Measurements from ENCODE around the gene MLLT3. TPM values are rescaled to one million over a fixed set of nuclear protein-coding genes. Genes with fewer than 3 reads are reported as not detected.

Gene MLLT3
- total and polyA plus RNA-seq, 2 of the 13 experiments (the other 11 are each of a cell fraction or from before 2014, with no cell fraction given) = 12.3 to 12.6 TPM

- ATAC-seq (no peak), FAIRE-seq (no peak), DNase-seq (ENCODE audit: low spot score) (no peak)
- no peaks in the 10 kb centered on the region for H3K9me3 ChIP-seq (ENCODE audit: low read length)
- H4K20me1 ChIP-seq (ENCODE audit: insufficient read depth, low read length) = no peaks in the 10 kb centered on the region
- H3K4me1 ChIP-seq (ENCODE audit: insufficient read depth, low read length) = no peaks in the 10 kb centered on the region
- no peak overlapping the region for H2AFZ ChIP-seq (ENCODE audit: low read length)
- H3K9ac ChIP-seq (ENCODE audit: insufficient read depth, low read depth, low read length) = no peak overlapping the region
- no peak overlapping the region for H3K27ac ChIP-seq (ENCODE audit: extremely low read length, insufficient read depth, low read length)
- peaks cover 3% of the 10 kb centered on the region for H3K79me2 ChIP-seq (ENCODE audit: insufficient read depth, low read length)
- POLR2A ChIA-PET = no interaction called here
- no TSS peak for BruUV-seq (replicated peaks)
- intact Hi-C loops (cut with micrococcal nuclease; ENCODE audit: unreplicated experiment) = no loop called here
- CTCF ChIA-PET (ENCODE audit: low intra/inter-chr PET ratio, low total read pairs) = no interaction called here
- H3K27me3 ChIP-seq (ENCODE audit: control insufficient read depth in 1 of 2, insufficient read depth in 2 of 2, low read length in 2 of 2) = no peaks in the 10 kb centered on the region
- TF ChIP-seq CBX1 (IDR thresholded peaks at IDR 0.05; ENCODE audit: low read depth) (no peak), NFE2L1 (CRISPR knock-in tag; IDR thresholded peaks at IDR 0.05; ENCODE audit: borderline replicate concordance) (no peak), ZGPAT (CRISPR knock-in tag; IDR thresholded peaks at IDR 0.05) (no peak)
- no peak overlapping the region for H3K4me2 ChIP-seq (ENCODE audit: low read depth, low read length)
- no peak overlapping the region for H3K4me3 ChIP-seq (replicated peaks in 1 of 3; ENCODE audit: insufficient read depth in 1 of 3, low read depth in 2 of 3, low read length in 3 of 3)
- no peaks in the 10 kb centered on the region for H3K36me3 ChIP-seq (replicated peaks in 1 of 2; ENCODE audit: control insufficient read depth in 1 of 2, insufficient read depth in 2 of 2, low read length in 2 of 2)
- in situ Hi-C loops (cut with HindIII; ENCODE audit: extremely low pct_ligation_motif_present, low pct_unique_long_range_greater_than_20kb) = no loop called here
These were observed 24.4 kb downstream of the MLLT3 start for GRCh38 chr9:20597862-20598261.

- H3K4me2 ChIP-seq (ENCODE audit: low read depth, low read length) = no peak overlapping the region
- DNase-seq (ENCODE audit: low spot score) (no peak), ATAC-seq (no peak), FAIRE-seq (no peak)
- H3K9ac ChIP-seq (ENCODE audit: insufficient read depth, low read depth, low read length) = no peak overlapping the region
- no peaks in the 10 kb centered on the region for H3K36me3 ChIP-seq (replicated peaks in 1 of 2; ENCODE audit: control insufficient read depth in 1 of 2, insufficient read depth in 2 of 2, low read length in 2 of 2)
- no peaks in the 10 kb centered on the region for H4K20me1 ChIP-seq (ENCODE audit: insufficient read depth, low read length)
- H3K79me2 ChIP-seq (ENCODE audit: insufficient read depth, low read length) = peaks cover 3% of the 10 kb centered on the region
- no peak overlapping the region for H3K4me3 ChIP-seq (replicated peaks in 1 of 3; ENCODE audit: insufficient read depth in 1 of 3, low read depth in 2 of 3, low read length in 3 of 3)
- H3K27ac ChIP-seq (ENCODE audit: extremely low read length, insufficient read depth, low read length) = no peak overlapping the region
- no peak for TF ChIP-seq PPARG (CRISPR knock-in tag; conservative IDR thresholded peaks at IDR 0.05)
- TF ChIP-seq ZNF281 (CRISPR knock-in tag; IDR thresholded peaks at IDR 0.05; ENCODE audit: borderline replicate concordance) = no peak
- no peak for TF ChIP-seq RAD21 (CRISPR knock-in tag; IDR thresholded peaks at IDR 0.05)
- no peak for TF ChIP-seq SIX4 (CRISPR knock-in tag; IDR thresholded peaks at IDR 0.05)
- TF ChIP-seq GABPB1 (CRISPR knock-in tag; IDR thresholded peaks at IDR 0.05) = no peak
- TF ChIP-seq NCOA2 (CRISPR knock-in tag; IDR thresholded peaks at IDR 0.05) = no peak
- no peak for TF ChIP-seq HOXA5 (CRISPR knock-in tag; IDR thresholded peaks at IDR 0.05)
- TF ChIP-seq ZNF629 (CRISPR knock-in tag; conservative IDR thresholded peaks at IDR 0.05) = no peak
- TF ChIP-seq NR2F1 (CRISPR knock-in tag; IDR thresholded peaks at IDR 0.05) = no peak
- no peaks in the 10 kb centered on the region for H3K27me3 ChIP-seq (ENCODE audit: control insufficient read depth in 1 of 2, insufficient read depth in 2 of 2, low read length in 2 of 2)
- H3K4me1 ChIP-seq (ENCODE audit: insufficient read depth, low read length) = no peaks in the 10 kb centered on the region
- POLR2A ChIA-PET = no interaction called here
- CTCF ChIA-PET (ENCODE audit: low intra/inter-chr PET ratio, low total read pairs) = no interaction called here
- in situ Hi-C loops (cut with HindIII; ENCODE audit: extremely low pct_ligation_motif_present, low pct_unique_long_range_greater_than_20kb) (no loop called here), intact Hi-C loops (cut with micrococcal nuclease; ENCODE audit: unreplicated experiment) (no loop called here)
- H3K9me3 ChIP-seq (ENCODE audit: low read length) = no peaks in the 10 kb centered on the region
- WGBS (ENCODE audit: low lambda C conversion rate) = 67% methylated on average over 3 of the region's 3 CpGs
- BruUV-seq (replicated peaks) = no TSS peak
- no peak overlapping the region for H2AFZ ChIP-seq (ENCODE audit: low read length)
These were observed 27.7 kb downstream of the MLLT3 start for GRCh38 chr9:20594608-20595007.

Data from HepG2 (cell line).